Measurements from ENCODE around the gene SBNO2.
"Not testable (repeated sequence)": the region's sequence is repeated elsewhere in the genome, so short reads cannot be mapped to it uniquely, and the experiment has no call there.

SBNO2 gene

GRCh38 chr19:1134431-1134830 lies 39.6 kb downstream of the SBNO2 start:
- DNase-seq = no peak

GRCh38 chr19:1133471-1133929 lies 40.6 kb downstream of the SBNO2 start:
- DNase-seq = no peak

DNA sequence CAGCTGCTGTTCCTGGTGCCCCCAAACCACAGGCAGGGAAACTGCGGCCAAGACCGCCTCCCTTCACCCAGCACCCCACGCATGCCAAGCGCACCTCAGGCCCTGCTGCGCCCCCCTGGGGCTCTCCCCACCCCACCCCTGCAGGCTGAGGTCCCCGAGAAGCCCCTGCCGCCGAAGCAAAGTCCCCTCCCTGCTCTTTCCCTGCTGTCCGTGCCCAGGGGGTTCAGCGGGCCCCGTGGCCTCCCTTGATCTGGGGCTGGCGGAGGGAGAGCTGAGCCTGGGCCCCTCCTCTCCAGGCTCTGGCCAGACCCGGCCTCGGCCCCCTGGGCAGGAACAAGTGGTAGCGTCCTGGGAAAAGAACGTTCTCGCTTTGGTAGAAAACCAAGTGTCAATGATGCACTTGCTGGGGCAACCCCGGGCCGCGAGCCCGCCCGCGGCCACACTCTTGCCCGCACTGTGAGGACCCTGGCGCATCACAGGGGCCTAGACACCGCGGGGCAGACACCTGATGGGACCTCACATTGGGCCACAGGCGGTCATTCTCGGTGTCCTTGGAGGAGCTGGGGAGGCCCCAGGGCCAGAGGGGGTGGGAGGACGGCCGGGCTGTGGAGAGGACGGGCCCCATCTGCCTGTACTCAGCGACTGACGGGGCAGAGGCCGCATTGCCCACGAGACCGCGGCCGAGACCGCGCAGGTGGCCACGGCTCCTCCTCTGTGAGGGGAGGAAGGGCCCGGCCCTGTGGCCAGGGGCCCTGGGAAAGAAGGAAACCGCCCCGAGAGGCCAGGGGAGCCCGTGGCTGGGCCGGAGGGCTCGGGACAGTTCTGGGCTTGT lies 41.3 kb downstream of the SBNO2 start:
- no peak for DNase-seq

GRCh38 chr19:1131718-1132551 lies 42.1 kb downstream of the SBNO2 start:
- DNase-seq = peak; percentile 42 to 58

DNA sequence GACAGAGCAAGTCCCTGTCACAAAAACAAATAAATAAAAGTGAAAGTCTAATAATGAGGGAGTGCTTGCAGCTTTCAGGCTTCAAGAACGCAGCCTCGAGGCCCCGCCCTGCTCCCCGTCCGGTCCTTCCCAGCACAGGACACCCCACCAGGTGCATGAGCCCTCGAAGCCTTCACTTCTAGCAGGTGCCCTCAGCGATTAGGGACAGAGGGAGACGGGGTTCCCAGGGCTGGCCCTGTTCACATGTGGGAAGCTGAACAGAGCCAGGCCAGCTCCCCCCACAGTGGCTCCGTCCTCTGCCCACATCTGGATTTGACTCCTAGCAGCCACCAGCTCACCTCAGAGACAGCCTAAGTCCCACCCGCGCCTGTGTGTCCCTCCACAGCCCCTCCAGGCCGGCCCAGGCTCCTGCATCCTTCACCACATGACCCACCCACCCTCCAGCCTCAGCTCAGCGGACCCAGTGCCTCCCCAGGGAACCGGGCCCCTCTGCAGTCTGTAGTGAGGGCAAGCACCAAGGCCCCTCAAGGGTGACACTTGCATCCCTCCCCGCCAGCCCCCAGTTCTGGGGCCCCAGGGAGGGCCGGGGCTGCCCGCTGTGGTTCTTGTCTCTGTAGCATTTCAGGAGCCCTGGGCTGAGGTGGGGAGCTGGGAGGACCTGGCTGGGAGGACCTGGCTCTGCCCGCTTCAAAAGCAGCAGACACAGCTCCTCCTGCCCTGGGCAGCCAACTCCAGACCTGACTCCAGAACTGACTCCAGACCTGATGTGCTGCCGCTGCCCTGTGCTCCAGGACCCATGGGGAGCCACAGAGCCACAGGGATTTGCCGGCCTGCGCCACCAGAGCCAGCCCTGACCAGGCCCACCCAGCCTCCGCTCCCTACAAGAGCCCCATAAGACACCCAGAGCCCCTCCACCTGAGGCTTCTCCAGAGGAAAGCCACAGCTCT lies 43.0 kb downstream of the SBNO2 start:
- no peak for DNase-seq

DNA sequence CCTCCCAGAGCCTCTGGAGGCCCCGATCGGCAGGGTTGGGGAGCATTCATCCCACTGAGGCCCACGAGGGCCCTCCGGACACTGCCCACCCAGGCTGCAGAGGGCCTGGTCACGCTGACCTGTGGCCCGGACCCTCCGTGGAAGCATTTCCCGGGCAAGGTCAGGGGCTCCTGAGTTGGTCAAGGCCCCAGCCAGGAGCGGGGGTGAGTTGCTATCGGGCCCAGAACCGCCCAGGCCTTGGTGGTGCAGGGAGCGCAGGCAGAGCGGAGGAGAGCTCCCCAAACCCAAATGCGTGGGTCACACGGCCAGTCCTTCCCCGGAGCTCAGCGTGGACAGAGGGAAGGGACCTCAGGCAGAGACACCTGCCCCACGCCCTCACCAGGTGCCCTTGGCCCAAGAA lies 44.5 kb downstream of the SBNO2 start:
- DNase-seq = no peak

DNA sequence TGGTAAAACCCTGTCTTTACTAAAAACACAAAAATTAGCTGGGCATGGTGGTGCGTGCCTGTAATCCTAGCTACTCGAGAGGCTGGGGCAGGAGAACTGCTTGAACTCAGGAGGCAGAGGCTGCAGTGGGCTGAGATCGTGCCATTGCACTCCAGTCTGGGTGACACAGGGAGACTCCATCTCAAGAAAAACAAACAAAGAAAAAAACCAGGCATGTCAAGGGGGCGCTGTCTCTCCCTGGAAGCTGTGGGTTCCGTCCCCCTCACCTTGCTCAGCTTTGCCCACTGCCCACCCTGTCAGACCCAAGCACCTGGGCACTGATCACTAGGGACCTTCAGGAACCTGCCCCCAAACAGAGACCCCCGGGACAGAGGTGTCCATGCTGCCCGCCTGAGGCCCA lies 45.0 kb downstream of the SBNO2 start:
- not testable (repeated sequence) for DNase-seq

DNA sequence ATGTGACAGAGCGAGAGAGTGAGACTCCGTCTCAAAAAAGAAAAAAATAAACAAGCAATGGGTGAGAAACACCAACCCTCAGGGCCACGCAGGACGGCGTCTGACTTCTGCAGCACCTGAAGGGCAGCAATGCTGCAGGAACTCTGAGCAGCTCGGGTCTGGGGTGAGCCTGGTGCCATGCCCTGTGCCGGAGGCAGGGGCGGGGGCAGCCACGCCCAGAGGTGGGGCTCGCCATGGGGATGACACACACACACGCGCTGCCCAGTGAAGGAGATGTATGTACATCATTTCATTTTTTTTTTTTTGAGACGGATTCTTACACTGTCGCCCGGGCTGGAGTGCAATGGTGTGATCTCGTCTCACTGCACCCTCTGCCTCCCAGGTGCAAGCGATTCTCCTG lies 46.0 kb downstream of the SBNO2 start:
- no peak for DNase-seq

- no peak for DNase-seq
Observed at GRCh38 chr19:1126984-1127760, 46.9 kb downstream of the SBNO2 start.

DNA sequence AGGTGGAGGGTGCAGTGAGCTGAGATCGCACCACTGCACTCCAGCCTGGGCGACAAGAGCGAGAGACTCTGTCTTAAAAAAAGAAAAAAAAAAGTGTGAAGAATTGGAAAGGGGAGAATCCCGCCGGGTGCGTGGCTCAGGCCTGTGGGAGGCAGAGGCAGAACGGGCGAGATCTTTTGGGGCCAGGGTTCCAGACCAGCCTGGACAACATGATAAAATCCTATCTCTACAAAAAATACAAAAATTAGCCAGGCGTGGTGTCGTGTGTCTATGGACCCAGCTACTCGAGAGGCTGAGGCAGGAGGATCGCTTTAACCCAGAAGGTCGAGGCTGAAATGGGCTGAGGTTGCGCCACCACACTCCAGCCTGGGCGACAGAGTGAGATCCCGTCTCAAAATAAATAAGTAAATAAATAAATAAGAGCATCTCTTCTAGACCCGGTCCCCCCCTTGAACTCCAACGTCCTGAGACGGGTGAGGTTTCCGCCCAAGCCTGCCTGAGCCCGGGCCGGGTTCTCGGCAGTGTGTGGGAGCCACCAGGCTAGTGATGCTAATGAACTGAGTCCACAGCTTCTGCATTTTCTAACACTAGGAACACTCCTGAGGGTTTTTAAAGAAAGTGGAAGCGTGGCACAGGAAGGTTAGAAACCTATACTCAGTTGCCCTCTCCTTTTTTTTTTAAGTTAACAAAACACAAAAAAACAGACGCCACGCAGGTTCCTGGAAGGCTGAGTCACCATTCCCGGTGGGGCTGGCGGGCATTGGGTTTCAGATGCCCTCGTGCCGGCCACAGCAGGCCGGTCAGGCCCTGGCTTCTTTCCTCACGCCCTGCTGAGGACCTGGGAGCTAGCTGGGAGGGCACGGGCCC lies 48.2 kb downstream of the SBNO2 start:
- no peak for DNase-seq

- DNase-seq = no peak
Observed at GRCh38 chr19:1123885-1124677, 50.0 kb downstream of the SBNO2 start.

DNA sequence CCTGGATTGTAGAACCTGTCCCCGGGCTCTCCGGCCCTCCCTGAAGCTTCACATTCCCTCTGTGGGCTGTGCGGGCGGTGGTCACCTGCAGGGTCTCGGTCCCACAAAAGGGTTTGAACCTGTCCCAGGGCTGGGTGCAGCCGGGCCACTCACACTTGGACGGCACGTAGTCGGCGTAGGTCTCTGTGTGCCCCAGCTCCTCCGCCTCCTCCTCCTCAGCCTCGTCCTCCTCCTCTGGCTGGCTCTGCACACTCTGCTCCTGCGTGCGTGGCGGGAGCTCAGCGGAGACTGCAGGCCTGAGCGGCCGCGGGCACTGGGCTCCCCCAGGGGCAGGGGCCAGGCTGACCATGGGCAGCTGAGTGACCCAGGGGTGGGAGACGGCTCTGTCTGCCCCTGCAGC lies 50.7 kb downstream of the SBNO2 start:
- DNase-seq = no peak

- DNase-seq = no peak
Observed at GRCh38 chr19:1122972-1123363, 51.1 kb downstream of the SBNO2 start.

- no peak for DNase-seq
Observed at GRCh38 chr19:1122021-1122971, 51.8 kb downstream of the SBNO2 start.

DNA sequence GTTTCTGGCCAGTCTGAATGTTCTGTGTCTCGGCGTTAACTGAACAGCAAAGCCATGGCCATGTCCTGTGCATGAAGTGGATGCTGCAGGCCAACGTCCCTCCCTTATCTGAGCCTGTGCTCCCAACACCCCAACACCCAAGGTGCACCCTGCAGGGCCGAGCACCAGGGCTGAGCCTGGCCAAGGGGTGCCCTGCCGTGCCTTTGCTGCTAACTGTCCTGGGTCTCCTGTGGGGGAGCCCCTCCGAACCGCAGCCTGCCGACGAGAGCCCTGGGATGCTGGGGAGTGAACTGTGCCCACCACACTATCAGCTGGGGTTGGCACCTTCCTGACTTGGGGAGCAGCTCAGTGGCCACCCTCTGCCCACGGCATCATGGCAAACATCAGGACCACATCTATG lies 52.7 kb downstream of the SBNO2 start:
- DNase-seq = no peak

GRCh38 chr19:1119475-1120217 lies 54.4 kb downstream of the SBNO2 start:
- DNase-seq = no peak

GRCh38 chr19:1118999-1119398 lies 55.1 kb downstream of the SBNO2 start:
- no peak for DNase-seq

GRCh38 chr19:1117654-1118053 lies 56.4 kb downstream of the SBNO2 start:
- DNase-seq = no peak

All from NCI-H2081 (cell line).